Sigmoid colon (tissue), 7 donors: ENCODE data around the gene EFNA2. TPM values are rescaled to one million over a fixed set of nuclear protein-coding genes. Genes with fewer than 3 reads are reported as not detected.

Experiments
- DNase-seq: peaks from one replicate; pipeline ENCODE4 v3.0.0-alpha.2; 2019
- H3K27ac ChIP-seq, 4 donors: fragments of 200-600 bp; sonication (generic); one replicate each; pipeline ENCODE4 v1.5.1; 2016 to 2019; ENCODE audit warnings: mild to moderate bottlenecking in 1 of 4
- H3K27me3 ChIP-seq, 3 donors: fragments of 200-600 bp; sonication (generic); one replicate each; pipeline ENCODE4 v1.5.1; 2019; ENCODE audit warnings: mild to moderate bottlenecking in 1 of 3
- H3K36me3 ChIP-seq, 4 donors: fragments of 200-600 bp; sonication (generic); one replicate each; pipeline ENCODE4 v1.5.1; 2016 to 2019
- H3K4me1 ChIP-seq, 4 donors: fragments of 200-600 bp; sonication (generic); one replicate each; pipeline ENCODE4 v1.5.1; 2017 to 2019
- H3K4me3 ChIP-seq, 4 donors: fragments of 200-600 bp; sonication (generic); one replicate each; pipeline ENCODE4 v1.5.1; 2017 to 2019; ENCODE audit warnings: mild to moderate bottlenecking in 2 of 4, moderate library complexity in 1 of 4
- H3K9me3 ChIP-seq, 4 donors: fragments of 200-600 bp in 3 of 4; sonication (generic) in 3 of 4; one replicate each; pipeline versions ENCODE4 v1.5.1 to v1.6.1; 2013 to 2019
- EP300 ChIP-seq, 4 donors: sonication (generic); formaldehyde crosslinking; IDR thresholded peaks; one replicate each; pipeline ENCODE4 v1.6.1; 2017; ENCODE audit warnings: antibody characterized with exemption in 4 of 4
- POLR2A ChIP-seq, 2 donors: fragments of 450-650 bp; IDR thresholded peaks; one replicate each; pipeline ENCODE4 v1.6.1; 2016; ENCODE audit warnings: antibody characterized with exemption in 2 of 2, mild to moderate bottlenecking in 2 of 2, moderate library complexity in 2 of 2
- POLR2AphosphoS5 ChIP-seq, 4 donors: sonication (generic); formaldehyde crosslinking; IDR thresholded peaks; one replicate each; pipeline ENCODE4 v1.6.1; 2017; ENCODE audit warnings: antibody characterized with exemption in 4 of 4
- WGBS, 2 donors: extraction: QIAGEN DNeasy Blood & Tissue Kit; methylation state at CpG; one replicate each; pipeline ENCODE4 v1.1.7; 2013; 5-methylcytosine and 5-hydroxymethylcytosine counted together
- intact Hi-C: fragments of 100-400 bp; cut with DNase I; formaldehyde crosslinking; loops from one replicate; pipeline ENCODE4 v1.15.1; 2023
- polyA plus RNA-seq, 3 donors: library from polyadenylated mRNA; stranded (reverse); fragments of 200-250 nt; gene quantifications; one replicate each; pipeline ENCODE4 v1.2.3, GENCODE V29; 2013
- total RNA-seq, 4 donors: library from RNA; depleted of rRNA; stranded (reverse); fragments of >200 nt; gene quantifications; one replicate each; pipeline ENCODE4 v1.1.0, GENCODE V29; 2016
- TF ChIP-seq, protein P1 (sequence below), 4 experiments: fragments of 450-650 bp in 3 of 4; fragments of 200-600 bp in 1 of 4; IDR thresholded peaks; one replicate each; pipeline ENCODE4 v1.5.1; 2016 to 2019; ENCODE audit warnings: antibody characterized with exemption in 4 of 4, mild to moderate bottlenecking in 3 of 4, moderate library complexity in 2 of 4
- donor health status: healthy with polysubstance abuse.
- donor health status: Bipolar disorder and iron deficiency.
- donor health status: healthy.

The EFNA2 gene
- total RNA-seq (not detected), polyA plus RNA-seq (10 to 100 TPM; 23.4 to 40.6 (median 25.2) TPM)

DNA sequence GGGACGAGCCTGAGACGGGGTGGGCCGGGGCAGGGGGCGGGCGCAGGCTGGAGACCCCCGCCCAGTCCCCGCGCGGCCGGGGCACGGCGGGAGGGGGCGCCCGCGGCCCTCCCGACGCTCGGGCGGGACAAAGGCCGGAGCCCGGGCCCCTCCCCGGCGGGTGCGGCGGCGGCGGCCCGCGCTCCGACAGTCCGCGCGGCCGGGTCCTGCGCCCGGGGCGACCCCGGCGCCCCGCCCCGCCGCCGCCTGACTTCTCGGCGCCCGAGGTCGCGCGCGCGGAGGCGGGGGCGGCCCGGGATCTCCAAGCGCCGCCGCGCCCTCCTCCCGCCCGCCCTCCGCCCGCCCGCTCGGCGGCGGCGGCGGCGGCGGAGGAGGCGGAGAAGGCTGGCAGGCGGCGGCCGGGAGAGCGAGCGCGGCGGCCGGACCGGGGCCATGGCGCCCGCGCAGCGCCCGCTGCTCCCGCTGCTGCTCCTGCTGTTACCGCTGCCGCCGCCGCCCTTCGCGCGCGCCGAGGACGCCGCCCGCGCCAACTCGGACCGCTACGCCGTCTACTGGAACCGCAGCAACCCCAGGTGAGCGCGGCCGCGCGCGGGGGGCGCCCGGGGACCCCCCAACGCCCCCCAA, at the start of gene EFNA2:
Gene EFNA2, plus strand, starts transcription at position 137 of the 624 bp plus-strand sequence. Its CDS starts 296 bp downstream, at position 433.
- H3K27ac ChIP-seq = no peak within 1 kb of the TSS
- H3K9me3 ChIP-seq = no peaks in the 10 kb centered on the region
- TF ChIP-seq EP300 (IDR thresholded peaks at IDR 0.05) = no peak
- no peak for TF ChIP-seq POLR2AphosphoS5 (IDR thresholded peaks at IDR 0.05)
- TF ChIP-seq POLR2A (IDR thresholded peaks at IDR 0.05) = no peak
- TF ChIP-seq, protein P1, sequence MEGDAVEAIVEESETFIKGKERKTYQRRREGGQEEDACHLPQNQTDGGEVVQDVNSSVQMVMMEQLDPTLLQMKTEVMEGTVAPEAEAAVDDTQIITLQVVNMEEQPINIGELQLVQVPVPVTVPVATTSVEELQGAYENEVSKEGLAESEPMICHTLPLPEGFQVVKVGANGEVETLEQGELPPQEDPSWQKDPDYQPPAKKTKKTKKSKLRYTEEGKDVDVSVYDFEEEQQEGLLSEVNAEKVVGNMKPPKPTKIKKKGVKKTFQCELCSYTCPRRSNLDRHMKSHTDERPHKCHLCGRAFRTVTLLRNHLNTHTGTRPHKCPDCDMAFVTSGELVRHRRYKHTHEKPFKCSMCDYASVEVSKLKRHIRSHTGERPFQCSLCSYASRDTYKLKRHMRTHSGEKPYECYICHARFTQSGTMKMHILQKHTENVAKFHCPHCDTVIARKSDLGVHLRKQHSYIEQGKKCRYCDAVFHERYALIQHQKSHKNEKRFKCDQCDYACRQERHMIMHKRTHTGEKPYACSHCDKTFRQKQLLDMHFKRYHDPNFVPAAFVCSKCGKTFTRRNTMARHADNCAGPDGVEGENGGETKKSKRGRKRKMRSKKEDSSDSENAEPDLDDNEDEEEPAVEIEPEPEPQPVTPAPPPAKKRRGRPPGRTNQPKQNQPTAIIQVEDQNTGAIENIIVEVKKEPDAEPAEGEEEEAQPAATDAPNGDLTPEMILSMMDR (IDR thresholded peaks at IDR 0.05) = no peak
- H3K4me3 ChIP-seq = peak within 1 kb of the TSS in 2 of 4 donors; percentile 8 to 10
- no peak for DNase-seq
- no peaks in the 10 kb centered on the region for H3K36me3 ChIP-seq
- H3K27me3 ChIP-seq = peaks cover 50 to 79% (median 73%) of the 10 kb centered on the region in 3 donors
- intact Hi-C loops = no loop called here
- WGBS, 2 donors = 1% methylated on average over 113 of the region's 113 CpGs
- H3K4me1 ChIP-seq = peaks cover 0 to 10% (median 5%) of the 10 kb centered on the region in 4 donors

DNA sequence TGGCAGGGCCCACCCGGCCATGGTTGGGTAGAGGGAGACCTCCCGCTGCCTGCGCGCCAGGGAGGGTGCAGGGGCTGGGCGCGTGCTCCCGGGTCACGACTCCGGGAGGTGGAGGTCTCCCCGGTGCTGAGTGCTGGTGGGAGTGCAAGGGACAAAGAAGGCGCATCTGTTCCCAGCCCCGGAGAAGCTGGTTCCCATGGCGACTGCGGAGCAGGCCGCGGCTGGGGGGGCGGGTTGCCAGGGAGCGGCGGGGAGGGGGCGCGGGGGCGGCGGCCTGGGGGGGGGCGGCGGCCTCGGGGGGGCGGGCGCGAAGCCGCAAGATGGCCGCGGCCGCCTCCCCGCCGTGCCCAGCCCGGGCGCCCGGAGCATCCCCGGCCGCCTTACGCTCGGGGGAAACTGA, 49.1 kb upstream of the EFNA2 start:
- Histone ChIP-seq H3K27me3 (peaks cover 6 to 19% (median 7%) of the 10 kb centered on the region in 3 donors), H3K4me1 (peaks cover 0 to 59% (median 53%) of the 10 kb centered on the region in 4 donors), H3K27ac (peak overlapping the region in 1 of 4 donors; percentile 68), H3K4me3 (peak overlapping the region; percentile 33 to 64 (median 50)), H3K9me3 (no peaks in the 10 kb centered on the region), H3K36me3 (no peaks in the 10 kb centered on the region)
- 5 to 13% methylated on average over 42 of the region's 42 CpGs for WGBS, 2 donors
- intact Hi-C loops = loop anchor here (2.0 kb wide), 1 partner anchor 16 kb away; no protein-coding TSS in a partner anchor
- TF ChIP-seq POLR2A (IDR thresholded peaks at IDR 0.05) = no peak
- no peak for TF ChIP-seq POLR2AphosphoS5 (IDR thresholded peaks at IDR 0.05)
- no peak for TF ChIP-seq EP300 (IDR thresholded peaks at IDR 0.05)
- TF ChIP-seq, protein P1 (IDR thresholded peaks at IDR 0.05) = no peak
- DNase-seq = no peak

DNA sequence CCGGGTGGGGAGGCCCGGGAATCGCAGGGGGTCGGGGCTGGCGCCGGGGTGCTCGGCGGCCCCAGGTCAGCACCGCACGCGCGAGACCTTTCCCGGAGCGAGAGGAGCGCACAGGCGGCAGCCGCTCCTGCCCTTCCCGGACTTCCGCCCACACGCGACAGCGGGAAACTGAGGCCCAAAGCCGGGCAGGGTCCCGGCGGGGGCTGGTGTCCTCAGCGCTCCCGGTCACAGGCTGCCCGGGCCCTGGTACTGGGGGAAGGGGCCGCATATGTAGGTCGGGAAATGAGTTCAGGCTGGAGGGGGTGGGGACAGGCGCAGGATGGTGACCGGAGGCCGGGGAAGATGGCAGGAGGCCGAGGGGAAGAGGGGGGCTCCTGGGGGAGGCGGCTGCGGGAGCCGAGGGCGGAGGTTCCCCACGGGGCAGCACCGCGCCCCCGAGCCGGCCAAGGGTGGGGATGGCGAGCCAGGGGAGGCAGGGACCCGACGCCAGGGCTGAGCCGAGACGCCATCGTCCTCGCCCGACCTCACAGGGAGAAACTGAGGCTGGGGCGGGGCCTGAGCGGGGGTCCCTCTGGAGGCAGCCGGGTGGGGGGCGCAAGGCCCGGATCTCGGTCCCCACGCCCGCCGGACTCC, 48.5 kb upstream of the EFNA2 start:
- Histone ChIP-seq H3K27ac (peak overlapping the region in 3 of 4 donors; percentile 34 to 68 (median 61)), H3K4me1 (peaks cover 0 to 56% (median 52%) of the 10 kb centered on the region in 4 donors), H3K4me3 (peak overlapping the region; percentile 33 to 64 (median 50)), H3K27me3 (peaks cover 6 to 19% (median 7%) of the 10 kb centered on the region in 3 donors), H3K9me3 (no peaks in the 10 kb centered on the region), H3K36me3 (no peaks in the 10 kb centered on the region)
- WGBS, 2 donors = 1% methylated on average over 60 of the region's 60 CpGs
- intact Hi-C loops = loop anchor here (2.0 kb wide), 1 partner anchor 16 kb away; no protein-coding TSS in a partner anchor
- peak; percentile 82 for DNase-seq
- no peak for TF ChIP-seq POLR2A (IDR thresholded peaks at IDR 0.05)
- TF ChIP-seq POLR2AphosphoS5 (IDR thresholded peaks at IDR 0.05) = peak in 1 of 4 donors; percentile 26

DNA sequence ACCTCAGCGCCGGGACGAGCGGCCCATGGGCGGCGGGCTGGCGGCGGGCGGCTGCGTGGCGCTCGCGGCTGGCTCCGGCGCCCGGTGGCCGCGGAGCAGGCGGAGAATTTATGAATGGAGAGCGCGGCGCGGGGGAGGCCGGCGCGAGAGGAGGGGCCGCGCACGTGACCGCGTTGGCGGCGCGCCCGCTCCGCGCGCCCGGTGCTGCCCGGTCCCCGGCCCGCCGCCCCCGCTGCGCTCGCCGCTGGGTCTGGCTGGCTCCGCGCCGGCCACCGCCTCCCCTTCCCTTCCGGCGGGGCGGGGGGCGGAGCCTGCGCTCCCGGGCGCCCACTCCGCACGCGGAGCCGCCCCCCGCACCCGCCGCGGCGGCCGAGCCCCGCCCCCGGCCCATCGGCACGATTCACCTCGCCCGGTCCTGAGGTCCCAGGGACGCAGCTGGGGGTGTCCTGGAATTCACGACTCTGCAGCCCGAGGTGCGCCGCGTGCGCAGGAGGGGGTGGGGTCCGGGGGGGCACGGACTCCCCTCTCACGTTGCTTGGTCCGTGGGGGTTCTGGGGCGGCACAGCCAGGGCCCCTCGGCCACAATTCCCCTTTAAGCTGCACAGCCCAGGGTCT, 47.8 kb upstream of the EFNA2 start, which contains the start of gene CBARP:
Gene CBARP, minus strand, starts transcription at position 252 of the 615 bp plus-strand sequence. CDS start 1,905 bp downstream, outside the sequence.
- WGBS, 2 donors = 1% methylated on average over 87 of the region's 87 CpGs
- TF ChIP-seq, protein P1 (IDR thresholded peaks at IDR 0.05) = no peak
- TF ChIP-seq EP300 (IDR thresholded peaks at IDR 0.05) = no peak
- no peak for TF ChIP-seq POLR2AphosphoS5 (IDR thresholded peaks at IDR 0.05)
- TF ChIP-seq POLR2A (IDR thresholded peaks at IDR 0.05) = no peak
- Histone ChIP-seq H3K27ac (peak within 1 kb of the TSS; percentile 93 to 100 (median 98)), H3K9me3 (no peaks in the 10 kb centered on the region), H3K4me3 (peak within 1 kb of the TSS; percentile 33 to 64 (median 50)), H3K27me3 (peaks cover 6 to 19% (median 7%) of the 10 kb centered on the region in 3 donors), H3K4me1 (peaks cover 0 to 56% (median 52%) of the 10 kb centered on the region in 4 donors), H3K36me3 (no peaks in the 10 kb centered on the region)
- DNase-seq = peak; percentile 72
- intact Hi-C loops = loop anchor here (2.0 kb wide), 1 partner anchor 17 kb away; no protein-coding TSS in a partner anchor
